GM12864 (cell line): ENCODE measurements around the gene HLA-DOB.

Experiments
- DNase-seq: peaks from one replicate; pipeline ENCODE4 v3.0.0-alpha.2; 2011; ENCODE audit warnings: low read depth
- H3K4me3 ChIP-seq: 2 replicates; pipeline ENCODE4 v1.5.1; 2011; ENCODE audit warnings: mild to moderate bottlenecking, low read depth, low read length, control low read depth
- CTCF ChIP-seq: IDR thresholded peaks from 2 replicates; pipeline ENCODE4 v1.5.1; 2011; ENCODE audit warnings: low read depth, mild to moderate bottlenecking, moderate library complexity, low read length, control low read depth, inconsistent platforms; ENCODE audit errors: missing control alignments

The HLA-DOB gene

GRCh38 chr6:32816746-32817204, at the start of gene HLA-DOB:
Gene HLA-DOB, minus strand, starts transcription at chr6:32817002. Its CDS starts 51 bp downstream, at chr6:32816951.
- DNase-seq = peak; percentile 57
- H3K4me3 ChIP-seq = peak within 1 kb of the TSS; percentile 64
- no peak for TF ChIP-seq CTCF

GRCh38 chr6:32865724-32866443, 49.1 kb upstream of the HLA-DOB start:
- DNase-seq = no peak
- no peak overlapping the region for H3K4me3 ChIP-seq
- TF ChIP-seq CTCF = no peak

GRCh38 chr6:32862725-32863124, 45.9 kb upstream of the HLA-DOB start:
- H3K4me3 ChIP-seq = no peak overlapping the region
- TF ChIP-seq CTCF = no peak
- no peak for DNase-seq

GRCh38 chr6:32860674-32861073, 43.9 kb upstream of the HLA-DOB start:
- no peak overlapping the region for H3K4me3 ChIP-seq
- TF ChIP-seq CTCF = no peak
- DNase-seq = no peak

GRCh38 chr6:32858194-32858593, 41.4 kb upstream of the HLA-DOB start:
- DNase-seq = no peak
- no peak for TF ChIP-seq CTCF
- no peak overlapping the region for H3K4me3 ChIP-seq

GRCh38 chr6:32857156-32857891, 40.5 kb upstream of the HLA-DOB start:
- TF ChIP-seq CTCF = no peak
- no peak overlapping the region for H3K4me3 ChIP-seq
- DNase-seq = no peak
